Activated CD4-positive, alpha-beta memory T cell treated with anti-CD3 and anti-CD28 coated beads for 36 hours (primary cell): ENCODE data around the gene GNLY. TPM values are rescaled to one million over a fixed set of nuclear protein-coding genes. Genes with fewer than 3 reads are reported as not detected.

Experiments
- CTCF ChIA-PET: fragments of 350-600 bp; sonication (Branson Sonifier 250); formaldehyde crosslinking; loops from one replicate; lab custom pipeline; 2021; ENCODE audit warnings: antibody characterized with exemption, inconsistent platforms; lab: Charles Lee
- POLR2A ChIA-PET: fragments of 350-600 bp; sonication (Branson Sonifier 250); formaldehyde crosslinking; loops from one replicate; lab custom pipeline; 2021; ENCODE audit warnings: antibody characterized with exemption; lab: Charles Lee
- DNase-seq: peaks from one replicate; pipeline ENCODE4 v3.0.0-alpha.2; 2020
- H3K27ac Mint-ChIP-seq: one replicate; pipeline ENCODE4 v1.8.0; 2021; ENCODE audit warnings: mixed read lengths
- H3K27me3 Mint-ChIP-seq: one replicate; pipeline ENCODE4 v1.8.0; 2021; ENCODE audit warnings: mixed read lengths
- H3K36me3 Mint-ChIP-seq: one replicate; pipeline ENCODE4 v1.8.0; 2021; ENCODE audit warnings: mixed read lengths
- H3K4me1 Mint-ChIP-seq: one replicate; pipeline ENCODE4 v1.8.0; 2021; ENCODE audit warnings: low read depth, mixed read lengths
- H3K4me3 Mint-ChIP-seq: one replicate; pipeline ENCODE4 v1.8.0; 2021; ENCODE audit warnings: mild to moderate bottlenecking, mixed read lengths
- H3K9me3 Mint-ChIP-seq: one replicate; pipeline ENCODE4 v1.8.0; 2021; ENCODE audit warnings: mixed read lengths
- intact Hi-C: fragments of 100-400 bp; cut with micrococcal nuclease; formaldehyde crosslinking; loops from one replicate; pipeline ENCODE4 v1.15.1; 2023
- total RNA-seq, 2 experiments: library from RNA; stranded (reverse); gene quantifications; one replicate each; pipeline ENCODE4 v1.2.3, GENCODE V29; 2021

The GNLY gene
- total RNA-seq, 2 experiments from 2014 or later: 21.5 to 22.8 TPM

GRCh38 chr2:85722519-85722918, 28.4 kb downstream of the GNLY start:
- H3K4me3 Mint-ChIP-seq: no peak overlapping the region
- H3K9me3 Mint-ChIP-seq: peaks cover 5% of the 10 kb centered on the region
- H3K27me3 Mint-ChIP-seq: no peaks in the 10 kb centered on the region
- ChIA-PET CTCF (interaction anchor here (0.9 to 1.2 kb wide), 2 partner anchors 13 to 92 kb away, joined by 3 read pairs; no protein-coding TSS in a partner anchor), POLR2A (no interaction called here)
- no peak for DNase-seq
- H3K36me3 Mint-ChIP-seq: no peaks in the 10 kb centered on the region
- no peaks in the 10 kb centered on the region for H3K4me1 Mint-ChIP-seq
- no peak overlapping the region for H3K27ac Mint-ChIP-seq
- intact Hi-C loops: no loop called here

DNA sequence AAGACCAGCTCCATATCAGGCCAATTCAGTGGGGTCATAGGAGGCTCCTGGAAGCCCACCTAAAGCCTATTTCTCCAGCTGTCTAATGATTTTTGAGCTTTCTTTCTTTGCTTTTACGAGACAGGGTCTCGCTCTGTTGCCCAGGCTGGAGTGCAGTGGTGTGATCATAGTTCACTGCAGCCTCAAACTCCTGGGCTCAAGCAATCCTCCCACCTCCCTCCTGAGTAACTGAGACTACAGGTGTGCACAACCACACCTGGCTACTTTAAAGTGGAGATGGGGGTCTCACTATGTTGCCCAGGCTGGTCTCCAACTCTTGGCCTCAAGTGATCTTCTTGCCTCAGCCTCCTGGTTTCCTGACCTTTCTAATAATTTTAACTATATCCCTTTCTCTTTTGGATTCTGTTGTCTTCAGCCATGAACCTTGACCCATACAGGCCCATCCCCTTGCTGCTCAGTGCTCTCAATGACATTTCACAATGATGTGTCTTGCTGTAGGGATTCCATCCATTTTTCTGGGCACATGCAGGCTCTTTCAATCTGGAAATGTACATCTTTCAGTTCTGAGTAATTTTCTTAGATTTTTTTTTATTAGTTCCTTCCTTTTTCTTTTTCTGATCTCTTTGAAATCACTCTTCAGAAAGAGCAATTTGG, 29.7 kb downstream of the GNLY start:
- Mint-ChIP-seq H3K36me3 (no peaks in the 10 kb centered on the region), H3K4me1 (no peaks in the 10 kb centered on the region), H3K27ac (no peak overlapping the region), H3K9me3 (peaks cover 5% of the 10 kb centered on the region), H3K27me3 (no peaks in the 10 kb centered on the region), H3K4me3 (no peak overlapping the region)
- DNase-seq: no peak
- intact Hi-C loops: no loop called here
- ChIA-PET POLR2A (no interaction called here), CTCF (interaction anchor here (1.2 to 3.4 kb wide), 7 partner anchors 13 to 93 kb away, joined by 3 to 33 read pairs (median 5); no protein-coding TSS in a partner anchor)

GRCh38 chr2:85724731-85725181, 30.6 kb downstream of the GNLY start:
- peaks cover 5% of the 10 kb centered on the region for H3K9me3 Mint-ChIP-seq
- no peaks in the 10 kb centered on the region for H3K4me1 Mint-ChIP-seq
- intact Hi-C loops: no loop called here
- DNase-seq: no peak
- ChIA-PET POLR2A (interaction anchor here (1.8 kb wide), 1 partner anchor 20 kb away, joined by 4 read pairs; no protein-coding TSS in a partner anchor), CTCF (interaction anchor here (0.8 to 3.4 kb wide), 9 partner anchors 12 to 92 kb away, joined by 3 to 33 read pairs (median 5); partner anchors contain the start of gene ATOH8)
- no peak overlapping the region for H3K4me3 Mint-ChIP-seq
- H3K27me3 Mint-ChIP-seq: peaks cover 3% of the 10 kb centered on the region
- H3K27ac Mint-ChIP-seq: no peak overlapping the region
- H3K36me3 Mint-ChIP-seq: no peaks in the 10 kb centered on the region

GRCh38 chr2:85725451-85725850, 31.3 kb downstream of the GNLY start:
- intact Hi-C loops: no loop called here
- CTCF ChIA-PET: interaction anchor here (0.8 to 3.4 kb wide), 5 partner anchors 19 to 89 kb away, joined by 3 to 33 read pairs (median 5); partner anchors contain the start of gene ATOH8

GRCh38 chr2:85727798-85728197, 33.6 kb downstream of the GNLY start:
- ChIA-PET CTCF (no interaction called here), POLR2A (no interaction called here)
- H3K4me1 Mint-ChIP-seq: no peaks in the 10 kb centered on the region
- DNase-seq: no peak
- intact Hi-C loops: no loop called here
- no peaks in the 10 kb centered on the region for H3K36me3 Mint-ChIP-seq
- H3K27ac Mint-ChIP-seq: no peak overlapping the region
- no peak overlapping the region for H3K4me3 Mint-ChIP-seq
- H3K27me3 Mint-ChIP-seq: peaks cover 3% of the 10 kb centered on the region
- no peaks in the 10 kb centered on the region for H3K9me3 Mint-ChIP-seq

More at GRCh38 chr2:85725451-85725850, 31.3 kb downstream of the GNLY start:
- Mint-ChIP-seq H3K4me3 (no peak overlapping the region), H3K36me3 (no peaks in the 10 kb centered on the region), H3K27me3 (peaks cover 3% of the 10 kb centered on the region), H3K9me3 (peaks cover 3% of the 10 kb centered on the region), H3K27ac (no peak overlapping the region), H3K4me1 (no peaks in the 10 kb centered on the region)
- no peak for DNase-seq
- POLR2A ChIA-PET: interaction anchor here (1.8 kb wide), 1 partner anchor 20 kb away, joined by 4 read pairs; no protein-coding TSS in a partner anchor

DNA sequence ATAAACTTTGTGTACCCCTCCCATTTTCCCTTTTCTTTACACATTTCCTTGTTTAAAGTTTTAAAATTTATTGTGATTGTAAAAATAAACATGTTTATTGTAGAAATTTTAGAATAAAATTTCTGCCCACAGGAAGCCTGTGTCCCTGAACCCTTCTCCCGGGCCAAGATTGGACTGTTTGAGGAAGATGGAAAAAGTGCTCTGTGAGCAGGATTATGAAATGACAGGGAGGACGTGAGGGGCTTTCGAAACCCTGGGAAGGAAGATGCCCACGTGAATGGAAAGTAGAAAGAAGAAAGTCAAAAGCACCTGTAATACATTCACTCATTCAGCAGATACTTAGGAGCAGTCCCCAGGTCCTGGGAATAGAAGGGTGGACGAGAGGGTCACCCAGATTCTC, 34.2 kb downstream of the GNLY start:
- peaks cover 3% of the 10 kb centered on the region for H3K27me3 Mint-ChIP-seq
- H3K9me3 Mint-ChIP-seq: no peaks in the 10 kb centered on the region
- no peak for DNase-seq
- H3K4me3 Mint-ChIP-seq: no peak overlapping the region
- intact Hi-C loops: no loop called here
- no peaks in the 10 kb centered on the region for H3K4me1 Mint-ChIP-seq
- H3K27ac Mint-ChIP-seq: no peak overlapping the region
- ChIA-PET CTCF (interaction anchor here (0.6 to 2.5 kb wide), 37 partner anchors 8 to 1670 kb away, joined by 3 to 107 read pairs (median 4); partner anchors contain the start of gene ATOH8), POLR2A (no interaction called here)
- no peaks in the 10 kb centered on the region for H3K36me3 Mint-ChIP-seq

DNA sequence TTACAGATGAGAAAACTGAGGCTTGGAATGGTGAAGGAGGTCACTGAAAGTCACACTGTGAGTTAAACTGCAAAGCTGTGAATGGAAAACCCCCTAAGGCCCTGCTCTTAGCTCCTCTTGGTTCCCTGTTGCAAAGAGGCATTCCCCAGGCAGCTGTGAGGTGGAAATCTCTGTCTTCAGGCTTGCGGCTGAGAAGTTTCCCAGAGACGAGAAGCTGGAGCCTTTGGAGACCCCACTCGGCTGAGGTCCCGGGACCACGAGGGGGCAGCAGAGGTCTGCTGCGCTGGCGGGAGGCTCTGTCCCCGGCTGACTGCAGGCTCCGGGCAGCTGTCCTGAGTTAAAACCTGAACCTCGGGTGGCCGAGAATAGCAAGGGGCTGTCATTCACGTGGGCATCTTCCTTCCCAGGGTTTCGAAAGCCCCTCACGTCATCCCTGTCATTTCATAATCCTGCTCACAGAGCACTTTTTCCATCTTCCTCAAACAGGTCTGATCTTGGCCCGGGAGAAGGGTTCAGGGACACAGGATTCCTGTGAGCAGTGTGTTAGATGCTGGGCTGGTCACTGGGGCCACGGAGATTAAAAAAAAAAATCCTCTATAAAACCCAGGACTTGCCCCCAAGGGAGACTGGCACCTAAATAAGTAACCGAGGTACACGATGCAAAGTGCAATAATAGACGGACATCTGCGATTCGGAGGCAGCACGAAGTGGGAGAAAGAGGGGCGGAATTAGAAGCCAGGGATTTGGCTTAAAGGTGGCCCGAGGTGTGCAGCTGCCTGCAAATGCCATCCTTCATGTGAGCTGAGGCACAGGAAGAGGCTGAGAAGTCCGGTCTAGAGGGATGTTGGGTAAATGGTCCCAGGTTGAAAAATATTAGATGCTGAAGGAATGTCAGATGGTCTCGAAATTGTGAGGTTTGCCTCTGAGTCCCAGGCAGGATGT, 35.0 kb downstream of the GNLY start:
- no peak overlapping the region for H3K4me3 Mint-ChIP-seq
- no peaks in the 10 kb centered on the region for H3K36me3 Mint-ChIP-seq
- peaks cover 3% of the 10 kb centered on the region for H3K27me3 Mint-ChIP-seq
- no peaks in the 10 kb centered on the region for H3K4me1 Mint-ChIP-seq
- DNase-seq: peak; percentile 80
- no peak overlapping the region for H3K27ac Mint-ChIP-seq
- intact Hi-C loops: loop anchor here (1.0 kb wide), 1 partner anchor 85 kb away; no protein-coding TSS in a partner anchor
- ChIA-PET CTCF (interaction anchor here (0.6 to 2.5 kb wide), 42 partner anchors 9 to 1669 kb away, joined by 3 to 107 read pairs (median 4); partner anchors contain the start of gene ATOH8), POLR2A (no interaction called here)
- H3K9me3 Mint-ChIP-seq: no peaks in the 10 kb centered on the region

GRCh38 chr2:85729825-85730510, 35.8 kb downstream of the GNLY start:
- ChIA-PET CTCF (interaction anchor here (0.6 to 2.5 kb wide), 11 partner anchors 10 to 358 kb away, joined by 3 to 107 read pairs (median 6); no protein-coding TSS in a partner anchor), POLR2A (no interaction called here)
- no peak overlapping the region for H3K27ac Mint-ChIP-seq

GRCh38 chr2:85730686-85731230, 36.6 kb downstream of the GNLY start:
- Mint-ChIP-seq H3K27ac (no peak overlapping the region), H3K9me3 (no peaks in the 10 kb centered on the region), H3K4me1 (no peaks in the 10 kb centered on the region), H3K36me3 (no peaks in the 10 kb centered on the region), H3K27me3 (peaks cover 5% of the 10 kb centered on the region), H3K4me3 (no peak overlapping the region)
- POLR2A ChIA-PET: no interaction called here
- CTCF ChIA-PET: interaction anchor here (1.1 to 2.5 kb wide), 3 partner anchors 11 to 357 kb away, joined by 3 to 18 read pairs (median 4); no protein-coding TSS in a partner anchor
- no peak for DNase-seq
- intact Hi-C loops: no loop called here

More at GRCh38 chr2:85729825-85730510, 35.8 kb downstream of the GNLY start:
- no peak for DNase-seq
- no peak overlapping the region for H3K4me3 Mint-ChIP-seq
- H3K36me3 Mint-ChIP-seq: no peaks in the 10 kb centered on the region
- H3K27me3 Mint-ChIP-seq: peaks cover 3% of the 10 kb centered on the region
- intact Hi-C loops: loop anchor here (1.0 kb wide), 1 partner anchor 84 kb away; no protein-coding TSS in a partner anchor
- no peaks in the 10 kb centered on the region for H3K9me3 Mint-ChIP-seq
- no peaks in the 10 kb centered on the region for H3K4me1 Mint-ChIP-seq

DNA sequence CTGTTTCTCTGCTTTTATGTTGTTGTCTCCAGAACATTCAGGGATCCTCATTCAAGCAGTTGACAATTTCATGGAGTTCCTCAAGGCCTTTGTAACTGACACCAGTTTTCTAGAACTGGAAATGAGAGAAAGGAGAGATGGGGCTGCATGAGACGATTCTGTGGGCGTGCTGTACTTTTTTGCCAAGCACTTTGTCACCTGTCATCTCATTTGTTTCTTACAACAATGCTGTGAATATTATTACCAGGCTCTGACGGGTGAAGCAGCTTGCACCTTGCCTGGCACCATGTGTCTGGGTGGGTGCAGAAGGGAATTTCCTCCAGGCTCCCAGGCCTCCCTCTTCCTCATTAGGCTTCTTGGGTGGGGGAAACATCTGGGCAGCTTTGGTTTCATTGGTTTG, 37.4 kb downstream of the GNLY start:
- ChIA-PET CTCF (interaction anchor here (1.0 to 1.5 kb wide), 3 partner anchors 18 to 82 kb away, joined by 3 to 5 read pairs (median 3); no protein-coding TSS in a partner anchor), POLR2A (no interaction called here)
- Mint-ChIP-seq H3K27ac (no peak overlapping the region), H3K27me3 (peaks cover 5% of the 10 kb centered on the region), H3K9me3 (no peaks in the 10 kb centered on the region), H3K4me3 (no peak overlapping the region), H3K4me1 (no peaks in the 10 kb centered on the region), H3K36me3 (no peaks in the 10 kb centered on the region)
- intact Hi-C loops: no loop called here
- DNase-seq: no peak
